Amygdala (tissue), 56 donors: ENCODE results near the gene PSPC1.
A peak's percentile ranks its signal among the peaks of the same experiment; 100 is the strongest.
"Not testable (repeated sequence)": the region's sequence is repeated elsewhere in the genome, so short reads cannot be mapped to it uniquely, and the experiment has no call there.

Experiments used
- DNase-seq, 56 donors: peaks; one replicate each; lab custom pipeline; 2025; lab: John Stamatoyannopoulos, UW

The PSPC1 gene

GRCh38 chr13:19764237-19764636 is 18.5 kb downstream of the PSPC1 start:
- no peak for DNase-seq

GRCh38 chr13:19763618-19764017 is 19.1 kb downstream of the PSPC1 start:
- DNase-seq: no peak

- no peak for DNase-seq
Measured at GRCh38 chr13:19759669-19760068, 23.1 kb downstream of the PSPC1 start.

DNA sequence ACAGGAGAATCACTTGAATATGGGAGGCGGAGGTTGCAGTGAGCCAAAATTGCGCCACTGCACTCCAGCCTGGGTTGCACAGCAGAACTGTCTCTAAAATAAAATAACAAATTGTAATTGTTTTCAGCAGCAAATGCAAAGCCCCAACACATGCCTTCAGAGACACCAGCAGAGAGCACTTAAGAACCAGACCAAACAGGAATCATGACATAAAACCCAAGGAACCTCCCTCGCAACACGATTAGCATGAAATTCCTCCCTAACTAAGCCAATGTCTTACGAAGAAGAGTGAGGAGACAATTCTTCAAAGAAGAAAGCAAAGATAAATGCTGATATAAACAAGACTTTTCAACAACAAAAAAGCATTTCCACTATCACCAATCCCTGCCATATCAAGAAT is 40.1 kb downstream of the PSPC1 start:
- no peak for DNase-seq

- no peak for DNase-seq
Measured at GRCh38 chr13:19737844-19738557, 44.7 kb downstream of the PSPC1 start.

DNA sequence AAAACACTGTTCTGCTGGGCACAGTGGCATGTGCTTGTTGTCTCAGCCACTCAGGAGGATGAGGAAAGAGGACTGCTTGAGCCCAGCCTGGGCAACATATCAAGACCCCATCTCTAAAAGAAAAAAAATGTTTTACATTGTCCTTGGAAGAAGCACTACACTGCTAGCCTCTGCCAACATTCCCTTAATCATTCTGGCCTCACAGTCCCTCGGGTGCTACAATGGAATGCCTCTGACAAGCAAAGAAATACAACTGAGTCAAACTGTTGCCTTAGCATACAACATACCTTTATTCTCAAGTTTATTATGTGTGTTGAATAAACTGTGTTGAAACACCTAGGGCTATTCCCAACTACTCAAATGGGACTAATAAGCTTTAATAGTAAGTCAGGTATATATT is 56.1 kb downstream of the PSPC1 start:
- DNase-seq: no peak

GRCh38 chr13:19725320-19725719 is 57.4 kb downstream of the PSPC1 start:
- no peak for DNase-seq

- no peak for DNase-seq
Measured at GRCh38 chr13:19720039-19720438, 62.7 kb downstream of the PSPC1 start.

DNA sequence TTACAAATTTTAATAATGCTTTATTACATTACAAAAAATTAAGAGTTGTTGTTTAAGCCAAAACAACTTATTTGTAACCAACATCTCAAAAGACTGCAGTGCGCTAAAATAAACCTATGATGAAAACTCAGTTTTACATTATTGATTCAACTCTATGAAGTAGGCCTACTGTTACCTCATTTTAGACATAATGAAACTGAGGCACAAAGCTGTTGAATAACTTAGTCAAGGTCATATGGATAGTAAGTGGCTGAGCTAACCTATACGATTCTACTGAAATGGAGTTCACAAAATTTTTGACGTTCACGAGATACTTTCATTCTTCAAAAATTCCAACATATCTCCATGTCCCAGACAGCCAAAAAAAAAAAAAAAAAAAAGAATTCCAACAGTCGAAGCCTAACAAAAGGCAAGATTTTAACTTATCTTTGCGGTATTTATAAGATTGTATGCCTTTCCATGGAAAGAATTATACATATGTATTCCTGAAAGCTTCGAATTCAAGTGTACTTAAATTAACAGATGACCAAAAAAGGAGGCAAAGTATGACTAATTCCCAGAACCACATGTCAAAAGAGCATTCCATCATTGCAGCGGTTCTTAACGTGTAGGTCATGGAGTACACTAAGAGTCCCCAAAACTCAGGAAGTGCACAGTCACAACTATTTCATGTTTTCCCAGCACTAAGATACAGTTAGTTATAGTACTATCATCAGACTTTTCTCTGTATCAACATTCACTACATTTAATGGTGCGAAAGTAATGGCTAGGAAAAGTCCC is 69.4 kb downstream of the PSPC1 start:
- DNase-seq: no peak

DNA sequence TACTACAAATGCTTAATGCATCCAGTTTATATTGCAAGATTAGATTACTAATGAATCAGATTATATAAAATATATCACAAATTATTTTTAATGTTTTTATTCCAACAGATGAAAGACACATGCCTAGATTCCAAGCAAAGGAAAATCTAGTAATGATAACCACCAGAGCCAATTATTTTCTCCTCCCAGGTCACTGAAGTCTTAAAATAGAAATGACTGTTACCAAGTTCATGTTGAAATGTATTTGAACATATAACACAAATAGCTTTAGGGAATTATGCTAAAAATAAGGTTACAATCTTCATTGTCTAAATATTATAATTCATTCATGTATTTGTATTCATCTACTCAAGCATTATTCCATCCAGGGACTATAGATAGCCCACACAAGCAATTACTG is 73.0 kb downstream of the PSPC1 start:
- DNase-seq: not testable (repeated sequence)

DNA sequence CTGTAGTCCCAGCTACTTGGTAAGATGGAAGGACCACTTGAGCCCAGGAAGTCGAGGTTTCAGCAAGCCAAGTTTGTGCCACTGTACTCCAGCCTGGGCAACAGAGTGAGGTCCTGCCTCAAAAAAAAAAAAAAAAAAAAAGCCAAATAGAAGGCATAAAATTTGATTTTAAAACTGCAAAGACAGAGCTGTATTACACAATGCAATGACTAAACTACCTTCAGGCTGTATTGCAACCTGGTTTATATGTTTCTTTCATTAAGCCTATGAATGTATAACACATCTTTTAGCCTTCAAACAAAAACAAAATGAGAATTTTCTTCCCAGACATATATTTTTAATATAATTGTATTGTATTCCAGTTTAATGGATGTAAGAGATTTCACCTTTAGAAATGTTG is 73.7 kb downstream of the PSPC1 start:
- not testable (repeated sequence) for DNase-seq

DNA sequence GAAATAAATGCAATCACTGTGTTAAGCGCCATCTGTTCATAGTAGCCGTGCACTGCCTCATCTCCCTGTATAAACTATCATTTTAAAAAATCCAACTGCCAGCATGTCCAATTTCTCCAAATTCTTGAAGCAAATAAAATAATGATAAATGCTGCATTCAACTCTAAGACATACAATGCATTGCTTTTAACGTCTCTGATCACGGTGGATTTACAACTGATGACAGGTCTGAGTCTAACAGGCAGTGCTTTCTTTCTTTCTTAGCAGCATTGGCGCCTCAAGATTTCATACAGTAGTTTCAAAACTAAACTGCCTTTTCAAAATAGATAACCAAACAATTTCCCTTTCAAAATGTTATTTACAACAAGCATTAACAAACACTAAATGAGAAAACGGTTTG is 78.5 kb downstream of the PSPC1 start:
- not testable (repeated sequence) for DNase-seq

GRCh38 chr13:19701619-19702018 is 81.1 kb downstream of the PSPC1 start:
- not testable (repeated sequence) for DNase-seq

DNA sequence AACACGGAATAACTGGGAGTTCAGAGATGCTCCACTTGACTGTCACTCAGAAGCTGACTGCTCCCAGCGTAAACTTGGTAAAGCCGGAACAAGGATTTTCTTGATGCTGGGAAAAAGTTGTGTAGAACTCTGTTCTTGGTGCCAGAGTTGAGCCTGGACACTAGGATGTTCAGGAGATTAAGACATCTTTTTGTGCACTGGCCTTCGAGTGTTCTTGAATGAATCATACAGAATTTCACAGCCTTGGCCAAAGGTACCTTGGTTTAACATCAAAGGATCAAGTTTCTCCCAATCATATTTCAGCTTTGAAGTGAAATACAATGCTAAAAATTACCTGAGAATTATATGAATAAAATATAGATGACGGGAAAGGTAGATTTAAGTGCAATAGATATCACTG is 81.8 kb downstream of the PSPC1 start:
- DNase-seq: not testable (repeated sequence)

DNA sequence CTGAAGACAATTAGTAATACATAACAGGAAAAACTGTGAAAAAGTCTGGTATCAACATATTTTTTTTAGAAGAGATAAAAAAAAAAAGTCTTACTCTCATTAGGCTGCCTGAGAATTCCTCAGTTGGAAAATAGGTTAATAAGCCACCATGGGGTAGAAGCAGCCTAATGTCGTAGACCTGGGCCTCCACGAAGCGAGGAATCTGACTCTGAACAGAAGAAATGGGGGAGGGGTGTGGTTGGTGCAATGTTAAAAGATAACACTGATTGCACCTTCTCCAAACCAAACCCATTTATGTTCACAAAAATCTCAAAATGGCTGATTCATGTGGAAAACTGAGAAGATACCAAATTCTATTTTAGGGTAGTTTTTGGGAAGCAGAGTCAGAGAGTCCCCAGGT is 86.9 kb downstream of the PSPC1 start:
- no peak for DNase-seq

GRCh38 chr13:19695428-19695827 is 87.3 kb downstream of the PSPC1 start:
- no peak for DNase-seq

GRCh38 chr13:19691447-19691846 is 91.3 kb downstream of the PSPC1 start:
- not testable (repeated sequence) for DNase-seq

DNA sequence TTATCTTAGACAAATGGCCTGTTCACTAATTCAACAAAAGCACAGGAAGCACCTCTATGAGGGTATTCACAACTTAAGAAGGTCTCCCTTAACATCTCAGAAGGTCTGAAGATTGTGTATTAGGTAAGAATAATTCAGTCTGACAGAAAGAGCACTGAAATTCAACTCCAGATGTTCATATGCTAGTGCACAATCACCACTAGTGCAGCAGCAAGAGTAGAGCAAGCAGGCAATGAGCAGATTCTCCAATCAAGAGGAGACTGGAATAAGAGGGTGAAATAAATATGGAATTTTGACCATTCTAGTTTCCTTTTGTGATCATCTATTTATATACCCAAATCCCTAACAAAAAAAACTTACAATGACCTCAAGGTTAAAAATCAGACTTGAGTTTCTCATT is 97.3 kb downstream of the PSPC1 start:
- DNase-seq: no peak

DNA sequence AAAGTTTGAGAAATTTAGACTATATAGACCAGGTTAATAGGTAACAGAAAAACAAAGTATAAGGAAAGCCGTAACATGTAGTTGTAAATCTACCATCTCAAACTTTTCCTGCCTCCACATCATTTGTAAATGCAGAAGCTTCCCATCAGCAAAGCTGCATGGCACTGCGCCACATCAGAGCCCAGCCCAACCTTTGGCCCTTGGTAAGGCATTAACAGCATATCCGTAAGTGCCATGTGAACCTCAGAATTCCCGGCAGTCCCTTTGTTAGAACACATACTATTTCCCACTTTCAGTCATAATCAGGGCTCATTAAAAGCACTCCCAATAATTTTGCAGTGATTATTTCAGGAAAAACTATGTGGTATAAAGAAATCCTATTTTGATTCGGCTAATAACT is 97.7 kb downstream of the PSPC1 start:
- peak in 1 of 56 donors; percentile 9 for DNase-seq

DNA sequence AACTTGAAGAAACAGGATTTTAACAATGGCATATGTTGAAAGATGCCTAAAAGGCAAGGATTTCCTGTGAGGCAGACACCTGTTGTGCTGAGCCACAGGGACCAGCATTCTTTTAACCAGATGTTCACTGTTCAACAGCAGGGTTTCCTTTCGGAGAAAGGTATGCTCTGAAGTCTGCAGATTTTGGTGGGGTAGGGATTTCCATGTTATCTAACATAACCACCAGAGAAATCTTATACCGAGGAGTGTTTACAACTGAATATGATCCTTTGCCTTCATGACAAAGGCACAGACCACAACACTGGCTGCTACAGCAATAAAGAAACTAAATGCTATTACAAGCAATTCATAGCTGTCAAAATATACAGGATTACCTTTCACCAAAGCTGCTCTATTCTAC is 101.2 kb downstream of the PSPC1 start:
- DNase-seq: no peak

GRCh38 chr13:19680751-19681150 is 102.0 kb downstream of the PSPC1 start:
- no peak for DNase-seq

DNA sequence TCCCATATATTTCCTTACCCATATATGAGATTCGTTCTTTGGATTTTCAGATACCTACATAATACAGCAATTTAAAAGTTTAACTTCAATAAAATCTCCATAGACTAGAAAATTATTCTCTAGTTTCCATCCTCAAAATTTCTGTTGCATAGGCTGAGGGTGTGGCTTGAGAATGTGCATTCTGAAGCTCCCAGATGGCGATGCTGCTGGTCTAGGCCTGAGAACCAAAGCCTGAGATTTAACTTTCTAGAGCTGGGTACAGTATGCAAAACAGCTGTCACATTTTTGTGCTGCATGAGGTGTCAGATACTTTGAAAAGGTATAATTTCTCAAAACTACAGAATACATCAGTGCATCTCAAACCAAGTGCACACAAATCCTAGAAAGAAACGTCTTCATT is 106.6 kb downstream of the PSPC1 start:
- no peak for DNase-seq
